Brain microvascular endothelial cell (primary cell): Measurements from ENCODE around the gene TUBB8.

ENCODE experiments used
- DNase-seq: peaks from one replicate; pipeline ENCODE4 v3.0.0-alpha.2; 2020
- H3K27ac ChIP-seq: fragments of 250-450 bp; sonication (Bioruptor Pico); 2 replicates; pipeline ENCODE4 v1.5.1; 2020; ENCODE audit warnings: mild to moderate bottlenecking, moderate library complexity
- H3K27me3 ChIP-seq: fragments of 250-450 bp; sonication (Bioruptor Pico); replicated peaks from 2 replicates; pipeline ENCODE4 v1.5.1; 2020; ENCODE audit warnings: mild to moderate bottlenecking
- H3K36me3 ChIP-seq: fragments of 250-450 bp; sonication (Bioruptor Pico); replicated peaks from 2 replicates; pipeline ENCODE4 v1.5.1; 2020; ENCODE audit warnings: mild to moderate bottlenecking
- H3K4me3 ChIP-seq: 2 replicates; pipeline ENCODE4 v1.5.1; 2011; ENCODE audit warnings: low read depth, mild to moderate bottlenecking, control low read depth, low read length, moderate library complexity
- in situ Hi-C: cut with HindIII; loops from 2 replicates; pipeline ENCODE4 v1.10.0; 2017; ENCODE audit warnings: low sequenced_read_pairs, low pct_ligation_motif_present
- TF ChIP-seq, protein P1 (sequence below): IDR thresholded peaks from 2 replicates; pipeline ENCODE4 v1.5.1; 2011; ENCODE audit warnings: low read depth, mild to moderate bottlenecking, moderate library complexity, low read length, control low read depth, inconsistent platforms; ENCODE audit errors: missing control alignments

TUBB8 gene

GRCh38 chr10:86031-86430 lies 36.9 kb upstream of the TUBB8 start:
- Histone ChIP-seq H3K27ac (no peak overlapping the region), H3K4me3 (no peak overlapping the region), H3K27me3 (no peaks in the 10 kb centered on the region), H3K36me3 (no peaks in the 10 kb centered on the region)
- in situ Hi-C loops: no loop called here
- DNase-seq: no peak
- TF ChIP-seq, protein P1, sequence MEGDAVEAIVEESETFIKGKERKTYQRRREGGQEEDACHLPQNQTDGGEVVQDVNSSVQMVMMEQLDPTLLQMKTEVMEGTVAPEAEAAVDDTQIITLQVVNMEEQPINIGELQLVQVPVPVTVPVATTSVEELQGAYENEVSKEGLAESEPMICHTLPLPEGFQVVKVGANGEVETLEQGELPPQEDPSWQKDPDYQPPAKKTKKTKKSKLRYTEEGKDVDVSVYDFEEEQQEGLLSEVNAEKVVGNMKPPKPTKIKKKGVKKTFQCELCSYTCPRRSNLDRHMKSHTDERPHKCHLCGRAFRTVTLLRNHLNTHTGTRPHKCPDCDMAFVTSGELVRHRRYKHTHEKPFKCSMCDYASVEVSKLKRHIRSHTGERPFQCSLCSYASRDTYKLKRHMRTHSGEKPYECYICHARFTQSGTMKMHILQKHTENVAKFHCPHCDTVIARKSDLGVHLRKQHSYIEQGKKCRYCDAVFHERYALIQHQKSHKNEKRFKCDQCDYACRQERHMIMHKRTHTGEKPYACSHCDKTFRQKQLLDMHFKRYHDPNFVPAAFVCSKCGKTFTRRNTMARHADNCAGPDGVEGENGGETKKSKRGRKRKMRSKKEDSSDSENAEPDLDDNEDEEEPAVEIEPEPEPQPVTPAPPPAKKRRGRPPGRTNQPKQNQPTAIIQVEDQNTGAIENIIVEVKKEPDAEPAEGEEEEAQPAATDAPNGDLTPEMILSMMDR: no peak

DNA sequence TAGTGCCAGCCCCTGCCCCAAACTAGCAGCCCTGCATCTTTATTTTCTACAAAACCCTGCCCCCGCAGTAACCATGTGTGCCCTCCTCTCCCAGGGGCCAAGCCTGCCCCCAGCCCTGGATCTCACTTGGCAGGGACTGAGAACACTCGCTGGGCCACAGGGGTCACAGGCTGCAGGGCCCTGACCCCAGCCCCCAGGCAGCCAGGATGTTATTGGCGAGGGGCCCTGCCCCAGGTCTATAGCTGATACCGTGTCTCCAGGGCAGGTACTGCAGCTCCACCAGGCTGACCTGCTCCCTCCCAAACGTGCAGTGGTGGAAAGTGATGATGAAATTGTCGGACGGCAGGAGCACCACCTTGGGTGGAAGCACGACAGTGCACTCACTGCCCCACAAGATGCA lies 35.9 kb upstream of the TUBB8 start:
- DNase-seq: no peak
- Histone ChIP-seq H3K27me3 (no peaks in the 10 kb centered on the region), H3K4me3 (no peak overlapping the region), H3K27ac (no peak overlapping the region), H3K36me3 (no peaks in the 10 kb centered on the region)
- in situ Hi-C loops: no loop called here
- TF ChIP-seq, protein P1: no peak

- TF ChIP-seq, protein P1: no peak
- DNase-seq: no peak
- in situ Hi-C loops: no loop called here
These were observed 34.9 kb upstream of the TUBB8 start for GRCh38 chr10:83930-84530.

GRCh38 chr10:80477-81105 lies 31.5 kb upstream of the TUBB8 start:
- Histone ChIP-seq H3K36me3 (no peaks in the 10 kb centered on the region), H3K4me3 (no peak overlapping the region), H3K27ac (no peak overlapping the region), H3K27me3 (no peaks in the 10 kb centered on the region)
- in situ Hi-C loops: no loop called here
- TF ChIP-seq, protein P1: no peak
- no peak for DNase-seq

More at GRCh38 chr10:83930-84530, 34.9 kb upstream of the TUBB8 start:
- H3K4me3 ChIP-seq: no peak overlapping the region
- H3K36me3 ChIP-seq: no peaks in the 10 kb centered on the region
- H3K27ac ChIP-seq: no peak overlapping the region
- H3K27me3 ChIP-seq: no peaks in the 10 kb centered on the region

DNA sequence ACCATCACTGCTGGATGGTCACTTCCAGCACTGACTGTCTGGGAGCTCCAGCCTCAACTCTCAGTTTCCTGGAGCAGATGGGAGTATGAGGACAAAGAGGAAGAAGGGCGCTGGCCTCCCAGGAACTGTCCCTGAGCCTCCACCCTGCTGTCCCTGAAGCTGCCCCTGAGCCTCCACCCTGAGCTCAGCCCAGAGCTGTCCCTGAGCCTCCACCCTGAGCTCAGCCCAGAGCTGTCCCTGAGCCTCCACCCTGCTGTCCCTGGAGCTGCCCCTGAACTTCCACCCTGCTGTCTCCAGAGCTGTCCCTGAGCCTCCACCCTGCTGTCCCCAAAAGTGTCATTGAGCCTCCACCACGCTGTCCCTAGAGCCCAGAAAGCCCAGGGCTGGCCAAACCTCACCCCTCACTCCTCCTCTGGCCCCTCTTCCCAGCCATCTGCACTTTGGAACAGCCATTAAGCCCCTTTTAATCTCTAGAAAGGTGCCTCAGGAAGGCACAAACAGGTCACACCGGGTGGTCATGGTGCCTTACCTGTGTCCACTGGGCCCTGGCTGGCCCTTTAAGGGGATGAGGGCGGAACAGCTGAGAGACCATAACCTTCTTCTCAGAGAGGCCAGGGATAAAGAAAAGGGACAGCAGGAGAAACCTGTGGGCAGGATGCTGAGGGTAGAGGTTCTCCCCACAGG lies 30.6 kb upstream of the TUBB8 start:
- Histone ChIP-seq H3K36me3 (no peaks in the 10 kb centered on the region), H3K4me3 (no peak overlapping the region), H3K27me3 (no peaks in the 10 kb centered on the region), H3K27ac (no peak overlapping the region)
- in situ Hi-C loops: no loop called here
- TF ChIP-seq, protein P1: no peak
- no peak for DNase-seq
